GM19043 (cell line): ENCODE results near the gene PCGF2.
"Not testable (repeated sequence)": the region's sequence is repeated elsewhere in the genome, so short reads cannot be mapped to it uniquely, and the experiment has no call there.

Experiments used
- ATAC-seq: cut with Tn5 transposase; IDR thresholded peaks from one replicate; pipeline ENCODE4 v1.9.1; 2021; ENCODE audit warnings: low read depth; ENCODE audit not compliant: unreplicated experiment

The PCGF2 gene

DNA sequence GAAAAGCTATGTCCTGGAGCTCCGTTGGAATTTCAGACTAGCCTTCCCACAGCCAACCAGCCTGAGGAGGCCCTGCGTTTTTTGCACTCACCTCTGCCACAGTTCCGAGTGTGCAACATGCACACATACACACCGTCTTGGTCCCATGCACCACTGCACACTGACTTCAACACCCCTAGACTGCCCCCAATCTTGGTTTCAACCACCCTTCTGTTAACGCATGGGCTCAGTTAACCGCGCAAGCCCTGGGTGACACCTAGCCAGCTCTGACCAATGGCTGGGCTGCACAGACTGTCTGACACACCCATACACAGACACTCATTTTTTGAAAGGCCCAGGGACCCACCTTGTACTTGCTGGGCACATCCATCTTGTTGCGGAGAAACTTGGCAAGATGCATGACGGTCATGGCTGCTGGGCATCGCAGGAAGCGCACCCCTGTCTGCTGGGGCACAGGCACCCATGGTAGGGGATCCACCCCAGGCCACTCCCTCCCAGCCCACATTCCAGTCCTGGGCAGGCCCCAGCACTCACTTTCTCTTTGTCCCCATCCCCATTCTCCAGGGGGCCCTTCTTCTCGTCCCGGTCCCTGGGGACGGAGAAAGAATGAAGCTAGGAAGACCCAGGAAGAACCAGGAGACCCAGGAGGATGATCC lies 10.0 kb downstream of the PCGF2 start:
- ATAC-seq, result no peak

GRCh38 chr17:38735161-38735997 lies 12.8 kb downstream of the PCGF2 start:
- no peak for ATAC-seq

DNA sequence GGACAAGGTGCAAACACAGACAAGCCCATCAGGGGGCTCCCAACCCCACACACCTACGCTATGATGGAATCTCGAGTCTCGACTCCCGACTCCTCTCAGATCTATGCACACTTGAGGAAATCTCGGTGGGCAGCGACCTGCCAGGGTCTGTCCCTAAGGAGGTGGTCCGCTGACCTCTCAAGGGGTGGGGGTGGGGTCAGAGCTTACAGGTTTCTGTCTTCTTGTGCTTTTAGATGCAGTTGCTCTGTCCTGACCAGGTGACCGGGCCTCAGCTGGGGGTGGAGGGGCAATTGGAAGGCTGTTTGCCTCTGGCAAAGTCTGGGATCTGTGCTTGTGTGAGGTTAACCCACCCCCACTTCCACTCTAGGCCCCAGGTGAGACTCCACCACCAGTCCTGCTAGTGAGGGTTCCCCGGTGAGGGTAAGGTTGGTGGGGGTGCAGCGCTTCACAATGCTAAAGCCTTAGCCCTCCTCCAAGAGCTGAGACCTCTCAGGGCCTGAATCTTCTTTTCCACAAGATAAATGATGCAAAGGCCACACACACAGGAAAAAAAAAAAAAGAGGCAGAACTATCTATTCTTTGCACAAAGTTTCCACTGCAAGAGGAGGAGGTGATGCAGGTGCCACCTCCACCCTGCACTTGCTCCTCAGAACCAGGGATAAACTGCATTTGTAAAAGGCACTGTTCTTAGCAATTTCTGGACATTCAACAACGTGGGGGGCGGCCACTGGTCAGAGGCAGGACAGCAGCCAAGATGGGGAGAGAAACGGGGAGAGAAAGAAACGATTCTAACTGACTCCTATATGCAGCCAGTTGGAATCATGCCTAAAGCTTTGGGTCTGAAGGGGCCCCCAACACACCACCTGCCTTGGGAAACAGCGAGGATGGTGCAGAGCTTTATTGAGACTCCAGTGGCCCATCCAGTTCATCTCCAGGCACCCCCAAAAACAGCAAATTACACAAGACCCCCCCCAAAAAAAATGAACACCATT lies 13.9 kb downstream of the PCGF2 start:
- ATAC-seq, result no peak

- ATAC-seq, result no peak
These were observed 14.7 kb downstream of the PCGF2 start for GRCh38 chr17:38733282-38733981.

- no peak for ATAC-seq
These were observed 15.5 kb downstream of the PCGF2 start for GRCh38 chr17:38732376-38733281.

GRCh38 chr17:38731526-38732294 lies 16.4 kb downstream of the PCGF2 start:
- ATAC-seq, result no peak

DNA sequence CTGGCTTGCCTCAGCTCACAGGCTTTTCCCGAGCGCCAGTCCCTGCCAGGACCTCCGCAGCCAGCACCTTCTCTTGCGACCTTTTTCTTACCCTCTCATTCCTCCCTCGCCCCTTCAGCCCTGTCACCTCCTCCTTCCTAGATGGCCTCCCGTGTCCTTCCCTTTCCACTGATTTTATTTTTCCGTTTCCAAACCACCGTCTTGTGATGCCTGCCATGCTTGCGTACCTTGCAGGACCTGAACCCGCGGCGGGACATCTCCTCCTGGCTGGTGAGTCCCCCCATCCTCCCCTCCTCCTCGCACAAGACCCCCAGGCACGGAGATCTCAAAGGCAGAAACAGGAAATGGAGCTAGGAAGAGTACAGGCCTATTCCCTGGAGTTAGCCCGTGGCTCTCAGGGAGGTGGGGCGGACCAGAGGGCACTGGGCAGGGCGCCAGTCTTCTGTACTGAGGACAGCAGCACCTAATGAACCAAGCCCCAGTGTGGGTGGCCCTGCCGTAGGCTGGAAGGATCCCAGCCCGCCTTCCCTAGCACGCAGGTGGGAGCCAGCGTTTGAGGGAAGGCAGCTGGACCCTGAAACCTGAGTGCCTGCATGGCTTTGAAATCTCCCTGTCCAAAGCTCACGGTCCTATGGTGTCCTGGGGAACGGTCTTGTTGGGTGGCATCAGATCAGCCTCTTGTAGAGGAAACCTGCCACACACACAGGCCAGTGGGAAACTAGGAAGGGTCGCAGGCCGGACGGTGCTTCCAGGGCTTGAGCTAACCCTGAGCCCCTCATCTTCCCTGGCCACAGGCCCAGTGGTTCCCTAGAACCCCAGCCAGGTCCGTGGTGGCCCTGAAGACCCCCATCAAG lies 17.4 kb downstream of the PCGF2 start:
- ATAC-seq, result no peak

DNA sequence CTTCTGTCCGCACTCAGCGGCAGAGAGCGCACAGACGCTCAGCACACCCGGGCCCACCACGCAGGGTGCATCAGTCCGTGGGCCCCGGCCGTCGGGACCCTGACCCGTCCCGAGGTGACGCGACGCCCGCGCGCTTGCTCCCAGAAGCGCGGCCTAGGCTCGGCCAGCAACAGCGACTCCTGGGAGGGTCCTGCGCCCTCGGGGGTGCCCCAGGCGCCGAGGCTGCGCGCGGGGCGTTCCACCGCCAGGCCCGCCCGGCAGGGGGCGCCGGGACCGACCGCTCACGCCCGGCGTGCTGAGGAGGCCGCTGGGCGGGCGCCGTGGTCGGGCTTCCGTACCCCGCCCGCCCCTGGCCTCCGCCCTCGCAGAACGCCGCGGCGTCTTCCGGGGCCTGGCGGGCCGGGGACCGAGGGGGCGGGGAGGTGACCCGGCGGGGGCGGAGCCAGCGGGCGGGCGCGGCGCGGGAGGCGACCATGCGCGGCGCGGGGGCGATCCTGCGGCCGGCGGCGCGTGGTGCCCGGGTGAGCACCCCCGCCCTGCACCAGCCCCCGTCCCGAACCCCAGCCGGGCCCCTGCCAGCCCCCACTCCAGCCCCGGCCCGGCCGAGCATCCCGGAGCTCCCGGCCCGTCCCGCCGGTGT lies 18.1 kb downstream of the PCGF2 start, which contains the start of gene CISD3:
Gene CISD3 (plus strand): TSS at position 456 of the 640 bp plus-strand sequence. CDS start 18 bp downstream, at position 474.
- no peak for ATAC-seq

DNA sequence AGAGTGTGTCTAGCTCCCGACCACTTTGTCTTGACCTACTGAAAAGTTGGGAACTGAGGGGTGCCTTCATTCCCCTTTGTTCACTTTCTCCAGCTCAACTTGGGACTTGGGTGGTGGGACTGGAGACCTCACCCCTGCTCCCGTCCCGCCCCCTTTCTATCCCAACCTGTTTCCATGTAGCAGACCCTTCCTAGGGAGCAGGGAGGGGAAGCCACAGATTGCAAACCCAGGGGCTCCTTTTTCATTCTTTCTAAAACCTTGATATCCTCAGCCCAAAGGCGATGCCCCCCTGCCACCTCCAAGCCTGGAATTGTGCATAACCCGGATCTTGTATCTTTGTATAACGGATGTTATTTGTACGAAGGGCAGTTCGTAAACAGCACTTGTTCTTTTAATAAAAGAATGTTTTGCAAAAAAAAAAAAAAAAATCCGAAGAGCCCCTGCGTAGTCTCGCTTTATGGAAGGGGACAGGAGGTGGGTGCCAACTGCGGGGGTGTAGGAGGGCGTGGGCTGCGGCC lies 18.7 kb downstream of the PCGF2 start:
- no peak for ATAC-seq

- no peak for ATAC-seq
These were observed 19.8 kb downstream of the PCGF2 start for GRCh38 chr17:38728290-38728831.

DNA sequence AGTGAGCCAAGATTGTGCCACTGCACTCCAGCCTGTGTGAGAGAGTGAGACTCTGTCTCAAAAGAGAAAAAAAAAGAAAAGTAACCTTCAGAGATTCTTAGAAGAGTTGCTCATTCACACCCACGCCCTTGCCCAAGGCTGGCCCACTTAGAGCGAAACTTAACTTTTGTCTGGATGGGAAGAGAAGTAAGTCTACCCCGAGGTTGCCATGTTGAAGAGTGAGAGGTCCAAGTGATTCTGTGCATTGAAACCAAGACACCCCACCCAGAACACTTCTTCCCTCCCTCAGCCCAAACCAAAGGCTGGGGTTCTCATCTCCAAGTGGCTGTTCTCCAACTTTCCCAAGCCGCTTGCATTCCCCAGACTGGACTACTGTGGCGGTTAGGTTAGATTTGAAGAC lies 20.4 kb downstream of the PCGF2 start:
- no peak for ATAC-seq

DNA sequence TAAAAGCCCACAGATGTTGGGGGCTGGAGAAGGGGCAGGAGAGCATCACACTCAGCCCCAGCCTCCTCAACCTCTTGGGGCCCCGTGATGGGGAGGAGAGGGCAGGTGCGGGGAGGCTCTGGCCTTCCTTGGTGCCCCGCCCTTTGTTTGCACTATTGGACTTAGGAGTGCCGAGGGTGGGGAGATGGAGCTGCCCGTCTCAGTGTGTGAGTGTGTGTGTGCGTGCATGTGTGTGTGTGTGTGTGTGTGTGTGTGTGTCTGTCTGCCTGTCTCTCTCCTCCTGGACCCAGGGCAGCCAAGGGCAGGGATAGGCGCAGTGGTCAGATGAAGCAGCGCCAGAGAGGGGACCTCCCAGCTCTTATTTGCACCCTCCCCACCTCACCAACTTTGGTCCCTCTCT lies 22.0 kb downstream of the PCGF2 start:
- ATAC-seq, result not testable (repeated sequence)

GRCh38 chr17:38725066-38725465 lies 23.1 kb downstream of the PCGF2 start:
- no peak for ATAC-seq

GRCh38 chr17:38724337-38724988 lies 23.7 kb downstream of the PCGF2 start:
- no peak for ATAC-seq

DNA sequence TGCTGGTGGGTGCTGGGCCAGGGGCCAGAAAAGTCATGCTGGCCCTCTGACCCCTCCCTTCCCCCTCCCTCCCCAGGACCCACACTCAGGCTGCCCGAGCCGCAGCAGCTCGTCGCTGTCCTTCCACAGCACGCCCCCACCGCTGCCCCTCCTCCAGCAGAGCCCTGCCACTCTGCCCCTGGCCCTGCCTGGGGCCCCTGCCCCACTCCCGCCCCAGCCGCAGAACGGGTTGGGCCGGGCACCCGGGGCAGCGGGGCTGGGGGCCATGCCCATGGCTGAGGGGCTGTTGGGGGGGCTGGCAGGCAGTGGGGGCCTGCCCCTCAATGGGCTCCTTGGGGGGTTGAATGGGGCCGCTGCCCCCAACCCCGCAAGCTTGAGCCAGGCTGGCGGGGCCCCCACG lies 26.3 kb downstream of the PCGF2 start:
- ATAC-seq, result no peak

DNA sequence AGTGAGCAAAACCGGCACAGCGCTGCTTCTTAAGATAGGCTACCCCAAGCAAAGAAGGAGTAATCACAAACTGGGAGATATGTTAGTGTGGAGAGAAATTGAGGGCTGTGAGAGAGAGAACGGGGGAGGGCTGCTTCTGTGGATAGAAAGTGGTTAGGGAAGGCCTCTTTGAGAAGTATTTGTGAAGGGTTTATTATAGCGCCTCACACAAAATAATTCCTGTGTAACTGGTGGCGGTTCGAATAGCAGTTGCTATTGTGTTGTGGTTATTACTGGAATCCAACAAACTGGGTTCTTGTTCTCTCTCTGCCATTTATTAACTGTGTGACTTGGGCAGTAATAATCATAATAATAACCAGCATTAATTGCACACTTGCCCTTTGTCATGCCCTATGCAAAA lies 27.2 kb downstream of the PCGF2 start:
- no peak for ATAC-seq
